OCI-LY1 (cell line): ENCODE measurements around the gene CXCR3.

Experiments
- H2AFZ ChIP-seq: fragments of 200-600 bp; sonication (generic), shearing (Covaris generic); 2 replicates; pipeline ENCODE4 v1.6.0; 2014; ENCODE audit warnings: antibody characterized with exemption, mild to moderate bottlenecking, low read length
- H3F3A ChIP-seq: fragments of 200-600 bp; sonication (generic), shearing (Covaris generic); 2 replicates; pipeline ENCODE4 v1.6.0; 2014; ENCODE audit warnings: mild to moderate bottlenecking, antibody characterized with exemption, low read length, moderate library complexity; ENCODE audit not compliant: insufficient read depth
- H3K27ac ChIP-seq: fragments of 200-600 bp; sonication (generic); 2 replicates; pipeline ENCODE4 v1.5.1; 2014; ENCODE audit warnings: low read length, mixed run types, mild to moderate bottlenecking, low read depth; ENCODE audit not compliant: poor library complexity, severe bottlenecking
- H3K27me3 ChIP-seq: fragments of 200-600 bp; sonication (generic); 2 replicates; pipeline ENCODE4 v1.6.0; 2014; ENCODE audit warnings: antibody characterized with exemption, mild to moderate bottlenecking, low read length, moderate library complexity; ENCODE audit not compliant: insufficient read depth
- H3K36me3 ChIP-seq: fragments of 200-600 bp; sonication (generic); 2 replicates; pipeline ENCODE4 v1.6.1; 2014; ENCODE audit warnings: mild to moderate bottlenecking, antibody characterized with exemption, low read length, moderate library complexity, mixed read lengths; ENCODE audit not compliant: insufficient read depth
- H3K4me1 ChIP-seq: fragments of 200-600 bp; sonication (generic); 2 replicates; pipeline ENCODE4 v1.5.1; 2014; ENCODE audit warnings: mild to moderate bottlenecking, low read length, moderate library complexity; ENCODE audit not compliant: insufficient read depth, severe bottlenecking
- H3K4me2 ChIP-seq: fragments of 200-600 bp; sonication (generic), shearing (Covaris generic); 2 replicates; pipeline ENCODE4 v1.6.1; 2014; ENCODE audit warnings: low read length
- H3K4me3 ChIP-seq: fragments of 200-600 bp; sonication (generic); 2 replicates; pipeline ENCODE4 v1.5.1; 2014; ENCODE audit warnings: low read length, low read depth, mild to moderate bottlenecking, mixed read lengths; ENCODE audit not compliant: poor library complexity, severe bottlenecking
- H3K79me2 ChIP-seq: fragments of 200-600 bp; shearing (Covaris generic); 2 replicates; pipeline ENCODE4 v1.6.1; 2016; ENCODE audit warnings: mixed run types, low read length, mixed read lengths; ENCODE audit not compliant: insufficient read depth
- H3K9ac ChIP-seq: fragments of 200-600 bp; sonication (generic), shearing (Covaris generic); 2 replicates; pipeline ENCODE4 v1.6.1; 2014; ENCODE audit warnings: mild to moderate bottlenecking, low read length, mixed read lengths
- H3K9me2 ChIP-seq: fragments of 200-600 bp; sonication (generic), shearing (Covaris generic); 2 replicates; pipeline ENCODE4 v1.6.1; 2014; ENCODE audit warnings: low read depth, mild to moderate bottlenecking, low read length, mixed read lengths
- H3K9me3 ChIP-seq: fragments of 200-600 bp; shearing (Covaris generic); 2 replicates; pipeline ENCODE4 v1.6.1; 2014; ENCODE audit warnings: low read length, mixed read lengths
- H4K20me1 ChIP-seq: fragments of 200-600 bp; sonication (generic), shearing (Covaris generic); 2 replicates; pipeline ENCODE4 v1.6.0; 2016; ENCODE audit warnings: mild to moderate bottlenecking, low read length; ENCODE audit not compliant: insufficient read depth
- CTCF ChIP-seq: fragments of 200-600 bp; sonication (generic), shearing (Covaris generic); IDR thresholded peaks from 2 replicates; pipeline ENCODE4 v1.5.1; 2017; ENCODE audit warnings: mild to moderate bottlenecking, antibody characterized with exemption, low read length, moderate library complexity, mixed read lengths
- EZH2 ChIP-seq: fragments of 200-600 bp; sonication (generic), shearing (Covaris generic); IDR thresholded peaks from 2 replicates; pipeline ENCODE4 v1.8.0; 2017; ENCODE audit warnings: borderline replicate concordance, mixed run types, mild to moderate bottlenecking, antibody characterized with exemption, low read length, moderate library complexity, mixed read lengths

CXCR3 gene

DNA sequence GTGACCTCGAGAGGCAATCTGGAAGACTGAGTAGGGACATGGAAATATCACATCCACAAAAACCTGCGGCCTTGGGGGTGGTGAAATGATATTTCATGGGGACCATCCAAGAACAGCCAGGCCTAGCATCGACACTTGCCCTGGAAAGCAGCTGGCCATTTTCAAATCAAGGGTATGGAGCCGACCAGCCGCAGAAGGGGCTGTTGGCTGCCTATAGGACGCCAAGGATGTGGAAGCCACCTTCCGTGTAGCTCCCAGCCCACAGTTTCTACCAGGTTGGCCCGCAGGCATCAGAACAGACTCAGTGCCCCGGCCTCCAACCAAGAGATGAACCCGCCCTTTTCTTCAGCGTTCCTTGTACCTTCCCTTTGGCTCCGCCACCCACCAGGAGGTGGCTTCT, 43.6 kb upstream of the CXCR3 start:
- H3K4me1 ChIP-seq = no peaks in the 10 kb centered on the region
- H3K9ac ChIP-seq = no peak overlapping the region
- no peaks in the 10 kb centered on the region for H4K20me1 ChIP-seq
- no peak overlapping the region for H3K4me2 ChIP-seq
- no peak overlapping the region for H3K27ac ChIP-seq
- no peaks in the 10 kb centered on the region for H3K9me2 ChIP-seq
- no peaks in the 10 kb centered on the region for H3K27me3 ChIP-seq
- no peaks in the 10 kb centered on the region for H3K36me3 ChIP-seq
- H3F3A ChIP-seq = no peaks in the 10 kb centered on the region
- no peaks in the 10 kb centered on the region for H3K79me2 ChIP-seq
- H2AFZ ChIP-seq = no peak overlapping the region
- no peak overlapping the region for H3K4me3 ChIP-seq
- no peak for TF ChIP-seq EZH2
- no peak for TF ChIP-seq CTCF
- no peaks in the 10 kb centered on the region for H3K9me3 ChIP-seq

DNA sequence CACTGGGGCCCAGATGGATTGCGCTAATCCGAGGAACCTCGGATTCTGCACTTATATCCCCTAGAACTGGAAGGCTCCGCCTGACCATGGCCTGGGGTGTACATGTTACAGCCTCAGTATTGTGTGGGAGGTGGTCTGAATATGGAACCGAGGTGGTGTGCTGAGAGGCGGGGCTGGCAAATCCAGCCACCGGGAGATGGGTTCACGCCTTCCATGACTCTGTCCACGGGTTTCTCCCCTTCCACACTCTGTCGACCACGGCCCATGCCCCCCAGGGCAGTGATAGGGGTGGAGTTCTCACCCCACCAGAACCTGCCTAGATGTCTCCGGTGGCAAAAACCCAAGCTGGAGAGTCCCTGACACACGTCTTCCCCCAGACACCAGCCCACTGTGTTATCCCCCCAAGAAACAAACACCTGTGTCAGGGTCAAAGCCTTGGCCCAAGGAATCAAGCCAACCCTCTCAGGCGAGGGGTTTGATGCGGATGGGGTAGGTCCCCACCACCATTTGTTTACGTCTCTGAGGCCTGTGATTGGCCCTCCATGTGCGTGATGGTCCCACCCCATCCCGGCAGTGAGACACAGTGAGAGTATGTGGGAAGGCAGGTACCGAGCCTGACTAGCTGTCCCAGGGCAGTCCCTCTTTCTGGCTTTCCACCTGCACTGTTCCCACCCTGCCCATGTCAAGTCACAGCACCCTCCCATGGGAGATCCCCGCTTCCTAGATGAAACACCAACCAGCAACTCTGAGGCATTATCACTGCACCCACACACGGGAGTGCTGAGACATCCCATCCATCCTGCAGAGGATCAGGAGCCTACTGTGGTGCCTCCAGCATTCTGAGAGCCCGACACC, 42.5 kb upstream of the CXCR3 start:
- no peak overlapping the region for H2AFZ ChIP-seq
- H3K27me3 ChIP-seq = no peaks in the 10 kb centered on the region
- TF ChIP-seq EZH2 = no peak
- no peak for TF ChIP-seq CTCF
- H3K4me3 ChIP-seq = no peak overlapping the region
- no peaks in the 10 kb centered on the region for H3K9me3 ChIP-seq
- H3K9ac ChIP-seq = no peak overlapping the region
- H3K4me2 ChIP-seq = no peak overlapping the region
- H3K9me2 ChIP-seq = no peaks in the 10 kb centered on the region
- no peak overlapping the region for H3K27ac ChIP-seq
- H3K4me1 ChIP-seq = no peaks in the 10 kb centered on the region
- no peaks in the 10 kb centered on the region for H3F3A ChIP-seq
- no peaks in the 10 kb centered on the region for H4K20me1 ChIP-seq
- no peaks in the 10 kb centered on the region for H3K79me2 ChIP-seq
- H3K36me3 ChIP-seq = no peaks in the 10 kb centered on the region

GRCh38 chrX:71659959-71660358, 41.6 kb upstream of the CXCR3 start:
- H3K27ac ChIP-seq = no peak overlapping the region
- no peak overlapping the region for H2AFZ ChIP-seq
- no peak overlapping the region for H3K4me3 ChIP-seq
- no peaks in the 10 kb centered on the region for H3F3A ChIP-seq
- H3K9ac ChIP-seq = no peak overlapping the region
- no peak for TF ChIP-seq EZH2
- TF ChIP-seq CTCF = no peak
- no peaks in the 10 kb centered on the region for H3K9me2 ChIP-seq
- H3K4me2 ChIP-seq = no peak overlapping the region
- H4K20me1 ChIP-seq = no peaks in the 10 kb centered on the region
- no peaks in the 10 kb centered on the region for H3K79me2 ChIP-seq
- H3K4me1 ChIP-seq = no peaks in the 10 kb centered on the region
- H3K36me3 ChIP-seq = no peaks in the 10 kb centered on the region
- no peaks in the 10 kb centered on the region for H3K9me3 ChIP-seq
- no peaks in the 10 kb centered on the region for H3K27me3 ChIP-seq
